DND-41 (cell line): ENCODE measurements around the gene NBEA.

Source experiments
- EZH2 ChIP-seq: IDR thresholded peaks from 3 replicates; pipeline ENCODE4 v1.6.1; 2012; ENCODE audit warnings: borderline replicate concordance, low read depth, mild to moderate bottlenecking, moderate library complexity, low read length, inconsistent platforms; ENCODE audit not compliant: severe bottlenecking
- TF ChIP-seq, protein P1 (sequence below): IDR thresholded peaks from 2 replicates; pipeline ENCODE4 v1.5.1; 2012; ENCODE audit warnings: borderline replicate concordance, low read length, moderate library complexity, mild to moderate bottlenecking; ENCODE audit not compliant: poor library complexity, severe bottlenecking; ENCODE audit errors: extremely low read depth

- TF ChIP-seq, protein P1, sequence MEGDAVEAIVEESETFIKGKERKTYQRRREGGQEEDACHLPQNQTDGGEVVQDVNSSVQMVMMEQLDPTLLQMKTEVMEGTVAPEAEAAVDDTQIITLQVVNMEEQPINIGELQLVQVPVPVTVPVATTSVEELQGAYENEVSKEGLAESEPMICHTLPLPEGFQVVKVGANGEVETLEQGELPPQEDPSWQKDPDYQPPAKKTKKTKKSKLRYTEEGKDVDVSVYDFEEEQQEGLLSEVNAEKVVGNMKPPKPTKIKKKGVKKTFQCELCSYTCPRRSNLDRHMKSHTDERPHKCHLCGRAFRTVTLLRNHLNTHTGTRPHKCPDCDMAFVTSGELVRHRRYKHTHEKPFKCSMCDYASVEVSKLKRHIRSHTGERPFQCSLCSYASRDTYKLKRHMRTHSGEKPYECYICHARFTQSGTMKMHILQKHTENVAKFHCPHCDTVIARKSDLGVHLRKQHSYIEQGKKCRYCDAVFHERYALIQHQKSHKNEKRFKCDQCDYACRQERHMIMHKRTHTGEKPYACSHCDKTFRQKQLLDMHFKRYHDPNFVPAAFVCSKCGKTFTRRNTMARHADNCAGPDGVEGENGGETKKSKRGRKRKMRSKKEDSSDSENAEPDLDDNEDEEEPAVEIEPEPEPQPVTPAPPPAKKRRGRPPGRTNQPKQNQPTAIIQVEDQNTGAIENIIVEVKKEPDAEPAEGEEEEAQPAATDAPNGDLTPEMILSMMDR = no peak
- TF ChIP-seq EZH2 = no peak
These were observed 223.1 kb downstream of the NBEA start for GRCh38 chr13:35165205-35165604.
